ENCODE results near the gene HSD11B1. TPM values are rescaled to one million over a fixed set of nuclear protein-coding genes. Genes with fewer than 3 reads are reported as not detected.
A peak's percentile ranks its signal among the peaks of the same experiment; 100 is the strongest.

HSD11B1 gene
- total RNA-seq, 1 donor from 2014 or later, result not detected

- DNase-seq (ENCODE audit: low read depth in 2 of 2), result no peak
Observed at GRCh38 chr1:209727286-209727685, 22.6 kb downstream of the HSD11B1 start.

- DNase-seq (ENCODE audit: low read depth in 2 of 2), result no peak
Observed at GRCh38 chr1:209727785-209728184, 23.1 kb downstream of the HSD11B1 start.

- DNase-seq (ENCODE audit: low read depth in 2 of 2), result no peak
Observed at GRCh38 chr1:209728466-209728865, 23.8 kb downstream of the HSD11B1 start.

GRCh38 chr1:209729436-209729835, 24.8 kb downstream of the HSD11B1 start:
- no peak for DNase-seq (ENCODE audit: low read depth in 2 of 2)

GRCh38 chr1:209732725-209733124, 28.1 kb downstream of the HSD11B1 start:
- DNase-seq (ENCODE audit: low read depth in 2 of 2), result peak; percentile 15 to 32

- DNase-seq (ENCODE audit: low read depth in 2 of 2), result peak in 1 of 2 donors; percentile 8
Observed at GRCh38 chr1:209733409-209734192, 29.0 kb downstream of the HSD11B1 start.

- DNase-seq (ENCODE audit: low read depth in 2 of 2), result no peak
Observed at GRCh38 chr1:209736490-209737117, 32.0 kb downstream of the HSD11B1 start.

GRCh38 chr1:209737118-209737505, 32.5 kb downstream of the HSD11B1 start:
- no peak for DNase-seq (ENCODE audit: low read depth in 2 of 2)

GRCh38 chr1:209738270-209738669, 33.6 kb downstream of the HSD11B1 start:
- no peak for DNase-seq (ENCODE audit: low read depth in 2 of 2)

- DNase-seq (ENCODE audit: low read depth in 2 of 2), result no peak
Observed at GRCh38 chr1:209741193-209741592, 36.5 kb downstream of the HSD11B1 start.

- no peak for DNase-seq (ENCODE audit: low read depth in 2 of 2)
Observed at GRCh38 chr1:209741889-209742288, 37.2 kb downstream of the HSD11B1 start.

GRCh38 chr1:209742409-209743144, 37.9 kb downstream of the HSD11B1 start:
- DNase-seq (ENCODE audit: low read depth in 2 of 2), result peak in 1 of 2 donors; percentile 38

- DNase-seq (ENCODE audit: low read depth in 2 of 2), result peak; percentile 31 to 38
Observed at GRCh38 chr1:209743145-209743482, 38.5 kb downstream of the HSD11B1 start.

- DNase-seq (ENCODE audit: low read depth in 2 of 2), result no peak
Observed at GRCh38 chr1:209746451-209747165, 42.0 kb downstream of the HSD11B1 start.

GRCh38 chr1:209747580-209748262, 43.1 kb downstream of the HSD11B1 start:
- peak; percentile 93 to 94 for DNase-seq (ENCODE audit: low read depth in 2 of 2)

- no peak for DNase-seq (ENCODE audit: low read depth in 2 of 2)
Observed at GRCh38 chr1:209748620-209749019, 44.0 kb downstream of the HSD11B1 start.

GRCh38 chr1:209749205-209749604, 44.6 kb downstream of the HSD11B1 start:
- no peak for DNase-seq (ENCODE audit: low read depth in 2 of 2)

- DNase-seq (ENCODE audit: low read depth in 2 of 2), result no peak
Observed at GRCh38 chr1:209749670-209750323, 45.2 kb downstream of the HSD11B1 start.

- DNase-seq (ENCODE audit: low read depth in 2 of 2), result no peak
Observed at GRCh38 chr1:209751627-209752231, 47.1 kb downstream of the HSD11B1 start.

GRCh38 chr1:209752890-209753289, 48.2 kb downstream of the HSD11B1 start:
- no peak for DNase-seq (ENCODE audit: low read depth in 2 of 2)

Data from lung microvascular endothelial cell (primary cell).